Lower lobe of right lung (tissue), 2 donors: ENCODE measurements around the gene FAM156B. TPM values are rescaled to one million over a fixed set of nuclear protein-coding genes. Genes with fewer than 3 reads are reported as not detected.
A peak's percentile ranks its signal among the peaks of the same experiment; 100 is the strongest.
"Not testable (repeated sequence)": the region's sequence is repeated elsewhere in the genome, so short reads cannot be mapped to it uniquely, and the experiment has no call there.

Experiments used
- ATAC-seq, 2 donors: fragments of 200-7000 bp; cut with Tn5 transposase; one replicate each; pipeline ENCODE4 v1.9.1; 2020 to 2022; ENCODE audit warnings: mild to moderate bottlenecking in 2 of 2, moderate library complexity in 2 of 2
- DNase-seq: peaks from one replicate; pipeline ENCODE4 v3.0.0-alpha.2; 2020
- H3K27ac ChIP-seq: fragments of 200-600 bp; one replicate; pipeline ENCODE4 v1.8.0; 2022
- H3K27me3 ChIP-seq: fragments of 200-600 bp; one replicate; pipeline ENCODE4 v1.8.0; 2022; ENCODE audit warnings: low read depth
- H3K36me3 ChIP-seq: fragments of 200-600 bp; one replicate; pipeline ENCODE4 v1.8.0; 2022; ENCODE audit warnings: mild to moderate bottlenecking
- H3K4me1 ChIP-seq: fragments of 200-600 bp; one replicate; pipeline ENCODE4 v1.8.0; 2022
- H3K4me3 ChIP-seq: fragments of 200-600 bp; one replicate; pipeline ENCODE4 v1.8.0; 2022; ENCODE audit warnings: mild to moderate bottlenecking
- H3K9me3 ChIP-seq: fragments of 200-600 bp; one replicate; pipeline ENCODE4 v1.8.0; 2022
- intact Hi-C: fragments of 100-400 bp; cut with DNase I; formaldehyde crosslinking; loops from one replicate; pipeline ENCODE4 v1.11.0; 2022
- total RNA-seq: library from RNA; stranded (reverse); fragmentation: NEBNext Ultra II Directional; extraction: Animal tissue kit (Norgen Biotek cat#: 25700); gene quantifications from one replicate; pipeline ENCODE4 v1.2.1, GENCODE V29; 2021
- TF ChIP-seq, protein P1 (sequence below): fragments of 200-600 bp; IDR thresholded peaks from one replicate; pipeline ENCODE4 v1.8.0; 2022; ENCODE audit warnings: antibody characterized with exemption, mild to moderate bottlenecking
- donor health status: DM: no; HTN: yes; CAD: no; lungs with severe emphysema.

The FAM156B gene
- total RNA-seq, 1 donor from 2014 or later, result 17.7 TPM

DNA sequence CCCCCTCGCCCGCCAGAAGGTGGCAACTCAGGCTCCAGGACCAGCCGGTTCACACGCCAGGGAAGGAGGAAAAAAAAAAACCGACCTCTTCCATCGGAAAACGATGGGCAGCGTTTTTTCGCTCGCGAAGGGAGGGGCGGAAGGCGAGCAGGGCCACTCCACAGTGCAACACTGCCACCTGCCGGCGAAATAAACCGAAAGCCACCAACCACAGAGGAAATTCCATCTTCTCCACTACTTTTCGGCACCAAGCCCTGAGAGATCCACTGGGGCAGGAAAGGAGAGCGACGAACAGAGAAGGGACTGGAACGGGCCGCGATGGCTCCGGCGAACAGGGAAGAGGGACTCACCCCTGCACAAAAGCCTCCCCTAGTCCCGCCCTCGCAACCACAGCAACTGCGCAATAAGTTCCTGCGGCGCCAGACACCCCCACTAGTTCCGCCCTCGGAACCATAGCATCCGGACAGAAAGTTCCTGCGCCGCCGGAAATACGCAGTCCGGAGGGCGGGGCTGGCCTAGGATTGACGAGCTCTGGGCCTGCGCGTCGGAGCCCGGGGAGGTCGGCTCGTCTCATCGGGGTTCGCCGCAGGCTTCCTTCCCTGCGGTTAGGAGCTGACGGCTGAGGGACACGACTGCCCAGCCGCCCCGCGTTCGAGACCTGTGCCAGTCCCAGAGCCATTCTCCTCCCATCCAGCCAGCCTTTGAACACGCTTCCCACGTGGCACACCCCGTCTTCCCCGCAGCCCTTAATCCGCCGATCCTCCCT lies 37.8 kb downstream of the FAM156B start:
- peak; percentile 99 for ATAC-seq
- Histone ChIP-seq H3K27me3 (no peaks in the 10 kb centered on the region), H3K27ac (peak overlapping the region; percentile 95), H3K4me1 (no peaks in the 10 kb centered on the region), H3K9me3 (no peaks in the 10 kb centered on the region), H3K36me3 (no peaks in the 10 kb centered on the region), H3K4me3 (peak overlapping the region; percentile 58)
- TF ChIP-seq, protein P1, sequence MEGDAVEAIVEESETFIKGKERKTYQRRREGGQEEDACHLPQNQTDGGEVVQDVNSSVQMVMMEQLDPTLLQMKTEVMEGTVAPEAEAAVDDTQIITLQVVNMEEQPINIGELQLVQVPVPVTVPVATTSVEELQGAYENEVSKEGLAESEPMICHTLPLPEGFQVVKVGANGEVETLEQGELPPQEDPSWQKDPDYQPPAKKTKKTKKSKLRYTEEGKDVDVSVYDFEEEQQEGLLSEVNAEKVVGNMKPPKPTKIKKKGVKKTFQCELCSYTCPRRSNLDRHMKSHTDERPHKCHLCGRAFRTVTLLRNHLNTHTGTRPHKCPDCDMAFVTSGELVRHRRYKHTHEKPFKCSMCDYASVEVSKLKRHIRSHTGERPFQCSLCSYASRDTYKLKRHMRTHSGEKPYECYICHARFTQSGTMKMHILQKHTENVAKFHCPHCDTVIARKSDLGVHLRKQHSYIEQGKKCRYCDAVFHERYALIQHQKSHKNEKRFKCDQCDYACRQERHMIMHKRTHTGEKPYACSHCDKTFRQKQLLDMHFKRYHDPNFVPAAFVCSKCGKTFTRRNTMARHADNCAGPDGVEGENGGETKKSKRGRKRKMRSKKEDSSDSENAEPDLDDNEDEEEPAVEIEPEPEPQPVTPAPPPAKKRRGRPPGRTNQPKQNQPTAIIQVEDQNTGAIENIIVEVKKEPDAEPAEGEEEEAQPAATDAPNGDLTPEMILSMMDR, result peak; percentile 70
- peak; percentile 94 for DNase-seq
- intact Hi-C loops, result no loop called here

DNA sequence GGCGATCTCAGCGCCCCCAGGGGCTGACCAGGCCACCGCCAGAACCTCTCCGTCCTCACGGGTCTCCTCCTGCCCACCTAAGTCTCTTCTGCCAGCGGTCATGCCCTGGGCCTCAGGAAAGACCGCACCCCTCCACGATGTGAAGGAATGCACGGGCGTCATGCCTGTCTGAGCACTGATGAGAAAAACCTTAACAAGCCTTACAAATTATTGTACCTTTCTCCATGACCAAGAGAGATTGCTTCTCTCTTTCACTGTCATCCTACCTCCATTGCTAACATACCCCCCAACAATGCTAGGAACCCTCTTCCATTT lies 38.3 kb downstream of the FAM156B start:
- H3K36me3 ChIP-seq, H3K9me3 ChIP-seq, H3K27me3 ChIP-seq, intact Hi-C loops, H3K4me1 ChIP-seq, DNase-seq: not testable (repeated sequence)
- peak in 1 of 2 donors; percentile 40 for ATAC-seq
- peak overlapping the region; percentile 58 for H3K4me3 ChIP-seq
- peak overlapping the region; percentile 95 for H3K27ac ChIP-seq

DNA sequence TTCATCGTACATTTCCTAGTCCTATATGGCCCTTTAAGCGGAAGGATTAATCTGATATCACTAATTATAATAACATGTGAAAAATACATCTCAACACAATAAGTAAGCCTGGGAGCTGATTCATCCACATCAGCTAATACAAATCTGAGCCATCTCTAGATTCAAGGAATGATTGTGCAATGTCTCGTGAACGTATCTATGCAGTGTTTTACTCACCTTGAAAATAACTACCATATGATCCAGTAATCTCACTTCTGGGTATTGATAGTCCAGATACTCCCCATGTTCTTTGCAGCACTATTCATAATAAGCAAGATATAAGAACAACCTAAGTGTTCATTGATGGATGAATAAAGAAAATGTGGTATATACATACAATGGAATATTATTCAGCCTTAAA lies 43.6 kb downstream of the FAM156B start:
- not testable (repeated sequence) for ATAC-seq

DNA sequence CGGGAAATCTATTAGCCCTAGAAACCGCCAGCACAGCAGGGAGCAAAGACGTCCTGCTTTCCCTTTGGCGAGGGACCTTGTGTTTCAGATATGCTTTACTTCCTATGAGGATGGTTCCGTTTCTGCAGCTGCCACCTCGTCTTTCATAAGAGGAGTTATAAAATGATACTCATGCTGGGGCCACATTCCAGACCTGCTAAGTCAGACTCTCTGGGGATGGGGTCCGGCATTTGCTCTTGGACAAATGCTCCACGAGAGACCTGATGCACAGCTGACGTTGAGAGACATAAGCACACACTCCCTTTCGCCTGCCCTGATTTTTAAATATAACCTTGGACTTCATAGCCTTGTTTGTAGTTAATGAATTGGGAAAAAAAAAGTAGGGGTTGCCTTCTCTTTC lies 44.6 kb downstream of the FAM156B start:
- DNase-seq, H3K4me3 ChIP-seq, H3K36me3 ChIP-seq, ATAC-seq, H3K4me1 ChIP-seq, H3K27me3 ChIP-seq, H3K9me3 ChIP-seq, intact Hi-C loops, H3K27ac ChIP-seq: not testable (repeated sequence)

More for the DNA sequence above, 43.6 kb downstream of the FAM156B start:
- H3K27me3 ChIP-seq, H3K4me3 ChIP-seq, intact Hi-C loops, DNase-seq, H3K27ac ChIP-seq, H3K36me3 ChIP-seq, H3K4me1 ChIP-seq, H3K9me3 ChIP-seq: not testable (repeated sequence)

- H3K9me3 ChIP-seq, H3K27me3 ChIP-seq, H3K4me1 ChIP-seq, intact Hi-C loops, H3K36me3 ChIP-seq, H3K4me3 ChIP-seq, DNase-seq, H3K27ac ChIP-seq: not testable (repeated sequence)
- peak in 1 of 2 donors; percentile 56 for ATAC-seq
Measured at GRCh38 chrX:52945838-52946494, 48.8 kb downstream of the FAM156B start.

DNA sequence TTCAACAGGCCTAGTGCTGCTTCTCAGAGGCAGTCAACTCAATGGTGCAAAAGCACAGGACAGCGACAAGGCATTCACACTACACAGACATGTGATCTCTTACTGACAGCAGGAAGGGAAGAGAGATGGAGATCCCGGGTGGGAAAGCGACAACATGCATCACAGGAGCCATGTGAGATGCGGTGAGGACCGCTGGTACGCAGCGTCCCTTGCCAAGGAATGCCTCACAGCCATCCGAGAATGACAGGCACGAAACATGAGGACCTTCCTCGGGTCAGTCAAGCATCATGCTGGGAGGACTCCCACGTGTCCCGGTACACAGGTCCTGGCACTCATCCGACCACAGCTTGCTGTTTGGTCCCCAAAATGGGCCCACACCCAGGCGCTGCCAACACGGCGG lies 50.4 kb downstream of the FAM156B start:
- DNase-seq, H3K4me3 ChIP-seq, H3K27me3 ChIP-seq: not testable (repeated sequence)

GRCh38 chrX:52948265-52948664 lies 51.1 kb downstream of the FAM156B start:
- H3K36me3 ChIP-seq, H3K4me3 ChIP-seq, ATAC-seq, DNase-seq, intact Hi-C loops, H3K9me3 ChIP-seq, H3K27me3 ChIP-seq, H3K4me1 ChIP-seq, H3K27ac ChIP-seq: not testable (repeated sequence)

More for the DNA sequence above, 50.4 kb downstream of the FAM156B start:
- H3K27ac ChIP-seq, H3K9me3 ChIP-seq, H3K4me1 ChIP-seq, ATAC-seq, intact Hi-C loops, H3K36me3 ChIP-seq: not testable (repeated sequence)

- H3K4me1 ChIP-seq, H3K9me3 ChIP-seq, H3K27me3 ChIP-seq, DNase-seq, H3K36me3 ChIP-seq, H3K4me3 ChIP-seq, H3K27ac ChIP-seq, intact Hi-C loops: not testable (repeated sequence)
- peak; percentile 18 to 37 for ATAC-seq
Measured at GRCh38 chrX:52949325-52949724, 52.2 kb downstream of the FAM156B start.

DNA sequence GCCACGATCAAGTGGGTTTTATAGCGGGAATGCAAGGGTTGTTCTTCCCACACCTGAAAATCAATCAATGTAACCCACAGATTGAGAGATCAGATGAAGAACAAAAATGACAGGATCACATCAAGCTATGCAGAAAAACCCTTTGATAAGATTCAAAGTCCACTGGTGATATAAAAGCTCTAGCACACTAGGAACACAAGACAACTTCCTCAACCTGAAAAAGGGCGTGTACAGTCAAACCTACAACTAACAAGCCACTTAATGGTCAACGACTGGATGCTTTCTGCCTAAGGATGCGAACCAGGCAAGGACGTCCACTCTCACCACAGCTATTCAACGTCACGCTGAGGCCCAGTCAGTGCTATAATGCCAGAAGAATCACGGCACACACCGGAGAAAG lies 52.8 kb downstream of the FAM156B start:
- H3K4me3 ChIP-seq, H3K36me3 ChIP-seq, ATAC-seq, DNase-seq, H3K27me3 ChIP-seq, intact Hi-C loops, H3K27ac ChIP-seq, H3K9me3 ChIP-seq, H3K4me1 ChIP-seq: not testable (repeated sequence)

Other genes starting within 250 kb of the FAM156B start
- not detected for gene SSX7, start 242.4 kb upstream of the FAM156B start, total RNA-seq
- not detected for gene SSX2, start 190.2 kb upstream of the FAM156B start, total RNA-seq
- not detected for gene SSX2B, start 146.1 kb upstream of the FAM156B start, total RNA-seq
- not detected for gene SPANXN5, start 99.9 kb upstream of the FAM156B start, total RNA-seq
- gene XAGE5, start 86.0 kb upstream of the FAM156B start, total RNA-seq, result not detected
- not detected for gene XAGE3, start 29.2 kb upstream of the FAM156B start, total RNA-seq
- gene FAM156A, start 61.2 kb downstream of the FAM156B start, total RNA-seq, result 20.6 TPM
- 0.56 TPM for gene GPR173, start 151.5 kb downstream of the FAM156B start, total RNA-seq
- gene TSPYL2, start 185.0 kb downstream of the FAM156B start, total RNA-seq, result 27.9 TPM
- 14.8 TPM for gene KANTR, start 196.8 kb downstream of the FAM156B start, total RNA-seq